ENCODE measurements around the gene DAND5.

DAND5 gene

DNA sequence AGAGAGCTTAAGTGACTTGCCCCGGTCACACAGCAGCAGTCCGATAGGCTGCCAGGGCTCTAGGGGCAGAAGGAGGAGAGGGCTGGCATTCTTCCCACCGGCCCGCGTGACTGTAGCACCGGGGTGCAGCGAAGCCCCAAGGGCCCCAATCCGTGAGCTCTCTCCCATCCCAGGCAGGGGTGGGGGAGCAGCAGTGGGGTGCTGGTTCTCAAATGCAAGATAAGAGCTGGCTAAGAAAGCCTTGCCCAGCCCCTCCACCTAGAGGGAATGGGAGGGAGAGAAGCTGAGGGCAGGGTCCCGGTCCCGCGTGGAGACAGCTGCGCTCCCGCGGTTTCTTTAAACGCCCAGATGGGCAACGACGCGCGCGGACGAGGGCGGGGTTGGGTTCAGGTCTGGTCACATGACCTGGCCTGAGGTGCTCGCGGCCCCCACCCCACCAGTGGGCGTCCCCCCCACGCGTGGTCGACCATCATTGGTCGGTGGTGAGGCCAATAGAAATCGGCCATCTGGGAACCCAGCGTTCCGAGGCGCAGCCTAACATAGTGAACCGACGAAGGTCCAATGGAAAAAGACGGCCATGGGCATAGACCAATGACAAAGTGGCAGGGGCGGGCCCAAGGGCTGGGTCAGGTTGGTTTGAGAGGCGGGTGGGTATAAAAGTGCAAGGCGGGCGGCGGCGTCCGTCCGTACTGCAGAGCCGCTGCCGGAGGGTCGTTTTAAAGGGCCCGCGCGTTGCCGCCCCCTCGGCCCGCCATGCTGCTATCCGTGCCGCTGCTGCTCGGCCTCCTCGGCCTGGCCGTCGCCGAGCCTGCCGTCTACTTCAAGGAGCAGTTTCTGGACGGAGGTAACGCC lies 31.2 kb upstream of the DAND5 start, which contains the start of gene CALR:
Gene CALR, plus strand, starts transcription at position 683 of the 852 bp plus-strand sequence. Its CDS starts 71 bp downstream, at position 754.
- Histone ChIP-seq H3K9ac (ENCODE audit: low read length) (peak within 1 kb of the TSS; percentile 71), H3K9me3 (ENCODE audit: low read length) (no peaks in the 10 kb centered on the region), H3K4me3 (ENCODE audit: low read depth in 1 of 2, low read length in 2 of 2) (peak within 1 kb of the TSS; percentile 79 to 99), H3K27ac (ENCODE audit: low read depth, low read length) (peak within 1 kb of the TSS; percentile 99), H3K4me1 (ENCODE audit: insufficient read depth, low read length) (peaks cover 39% of the 10 kb centered on the region), H3K36me3 (ENCODE audit: insufficient read depth, low read length) (peaks cover 35% of the 10 kb centered on the region), H3K27me3 (ENCODE audit: control insufficient read depth in 1 of 2, insufficient read depth in 2 of 2, low read length in 2 of 2) (no peaks in the 10 kb centered on the region)

DNA sequence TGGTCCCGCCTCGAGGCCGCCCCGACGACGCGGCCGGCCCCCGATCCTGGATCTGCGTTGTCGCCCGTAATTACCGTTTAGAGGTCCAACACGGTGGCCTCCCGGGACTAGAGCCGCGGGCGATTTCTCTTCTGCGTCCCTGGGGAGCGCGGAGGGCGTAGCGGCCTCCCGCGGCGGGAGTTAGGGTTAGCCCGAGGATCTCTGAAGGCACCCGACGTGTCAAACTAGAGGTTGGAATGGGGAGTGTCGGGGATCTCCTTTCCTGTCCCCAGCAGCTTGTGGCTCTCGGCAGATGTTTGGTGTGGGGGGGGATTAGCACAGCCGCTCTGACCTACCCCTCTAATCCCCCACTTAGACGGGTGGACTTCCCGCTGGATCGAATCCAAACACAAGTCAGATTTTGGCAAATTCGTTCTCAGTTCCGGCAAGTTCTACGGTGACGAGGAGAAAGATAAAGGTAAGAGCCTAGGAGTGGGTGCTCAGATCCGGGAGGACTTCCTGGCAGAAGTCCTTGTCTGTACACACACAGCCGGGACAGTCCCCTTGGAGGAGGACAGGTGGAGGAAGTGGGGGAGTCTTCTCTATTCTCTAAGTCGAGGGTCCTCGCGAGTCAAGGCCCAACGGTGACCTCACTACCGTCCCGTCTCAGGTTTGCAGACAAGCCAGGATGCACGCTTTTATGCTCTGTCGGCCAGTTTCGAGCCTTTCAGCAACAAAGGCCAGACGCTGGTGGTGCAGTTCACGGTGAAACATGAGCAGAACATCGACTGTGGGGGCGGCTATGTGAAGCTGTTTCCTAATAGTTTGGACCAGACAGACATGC lies 30.4 kb upstream of the DAND5 start:
- H3K9me3 ChIP-seq (ENCODE audit: low read length): no peaks in the 10 kb centered on the region
- peak overlapping the region; percentile 71 for H3K9ac ChIP-seq (ENCODE audit: low read length)
- H3K4me1 ChIP-seq (ENCODE audit: insufficient read depth, low read length): peaks cover 43% of the 10 kb centered on the region
- H3K4me3 ChIP-seq (ENCODE audit: low read depth in 1 of 2, low read length in 2 of 2): peak overlapping the region; percentile 79 to 99
- no peaks in the 10 kb centered on the region for H3K27me3 ChIP-seq (ENCODE audit: control insufficient read depth in 1 of 2, insufficient read depth in 2 of 2, low read length in 2 of 2)
- H3K27ac ChIP-seq (ENCODE audit: low read depth, low read length): peak overlapping the region; percentile 99
- peaks cover 42% of the 10 kb centered on the region for H3K36me3 ChIP-seq (ENCODE audit: insufficient read depth, low read length)

DNA sequence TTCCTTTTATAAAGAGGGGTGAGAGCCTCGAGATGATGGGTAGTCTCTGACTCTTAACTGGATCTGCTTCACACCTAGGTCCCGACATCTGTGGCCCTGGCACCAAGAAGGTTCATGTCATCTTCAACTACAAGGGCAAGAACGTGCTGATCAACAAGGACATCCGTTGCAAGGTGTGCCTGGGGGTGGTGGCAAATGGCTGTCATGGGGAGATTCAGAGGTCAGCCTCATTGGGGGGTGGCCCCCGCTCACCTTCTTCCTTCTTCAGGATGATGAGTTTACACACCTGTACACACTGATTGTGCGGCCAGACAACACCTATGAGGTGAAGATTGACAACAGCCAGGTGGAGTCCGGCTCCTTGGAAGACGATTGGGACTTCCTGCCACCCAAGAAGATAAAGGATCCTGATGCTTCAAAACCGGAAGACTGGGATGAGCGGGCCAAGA lies 29.4 kb upstream of the DAND5 start:
- Histone ChIP-seq H3K9me3 (ENCODE audit: low read length) (no peaks in the 10 kb centered on the region), H3K27ac (ENCODE audit: low read depth, low read length) (no peak overlapping the region), H3K4me1 (ENCODE audit: insufficient read depth, low read length) (peaks cover 42% of the 10 kb centered on the region), H3K27me3 (ENCODE audit: control insufficient read depth in 1 of 2, insufficient read depth in 2 of 2, low read length in 2 of 2) (no peaks in the 10 kb centered on the region), H3K9ac (ENCODE audit: low read length) (peak overlapping the region; percentile 71), H3K4me3 (ENCODE audit: low read depth in 1 of 2, low read length in 2 of 2) (peak overlapping the region in 1 of 2 donors; percentile 79), H3K36me3 (ENCODE audit: insufficient read depth, low read length) (peaks cover 48% of the 10 kb centered on the region)

DNA sequence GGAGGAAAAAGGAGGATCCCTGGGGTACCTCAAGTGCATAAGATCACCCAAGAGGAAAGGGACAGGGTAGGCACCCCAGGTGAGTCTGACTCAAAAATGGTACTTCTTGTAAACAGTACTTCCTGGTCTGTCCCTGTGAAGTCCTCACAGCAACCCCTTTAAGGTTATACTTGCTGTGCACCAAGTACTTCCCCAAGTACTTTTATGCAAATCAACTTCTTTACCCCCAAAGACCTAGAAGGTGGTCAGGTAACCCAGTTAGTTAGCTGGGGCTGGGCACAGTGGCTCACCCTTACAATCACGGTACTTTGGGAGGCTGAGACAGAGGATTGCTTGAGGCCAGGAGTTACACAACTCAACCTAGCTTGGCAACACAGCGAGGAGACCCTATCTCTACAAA lies 28.5 kb upstream of the DAND5 start:
- Histone ChIP-seq H3K27me3 (ENCODE audit: control insufficient read depth in 1 of 2, insufficient read depth in 2 of 2, low read length in 2 of 2) (no peaks in the 10 kb centered on the region), H3K9ac (ENCODE audit: low read length) (no peak overlapping the region), H3K4me1 (ENCODE audit: insufficient read depth, low read length) (peaks cover 42% of the 10 kb centered on the region), H3K4me3 (ENCODE audit: low read depth in 1 of 2, low read length in 2 of 2) (peak overlapping the region in 1 of 2 donors; percentile 79), H3K27ac (ENCODE audit: low read depth, low read length) (no peak overlapping the region), H3K36me3 (ENCODE audit: insufficient read depth, low read length) (peaks cover 50% of the 10 kb centered on the region), H3K9me3 (ENCODE audit: low read length) (no peaks in the 10 kb centered on the region)

DNA sequence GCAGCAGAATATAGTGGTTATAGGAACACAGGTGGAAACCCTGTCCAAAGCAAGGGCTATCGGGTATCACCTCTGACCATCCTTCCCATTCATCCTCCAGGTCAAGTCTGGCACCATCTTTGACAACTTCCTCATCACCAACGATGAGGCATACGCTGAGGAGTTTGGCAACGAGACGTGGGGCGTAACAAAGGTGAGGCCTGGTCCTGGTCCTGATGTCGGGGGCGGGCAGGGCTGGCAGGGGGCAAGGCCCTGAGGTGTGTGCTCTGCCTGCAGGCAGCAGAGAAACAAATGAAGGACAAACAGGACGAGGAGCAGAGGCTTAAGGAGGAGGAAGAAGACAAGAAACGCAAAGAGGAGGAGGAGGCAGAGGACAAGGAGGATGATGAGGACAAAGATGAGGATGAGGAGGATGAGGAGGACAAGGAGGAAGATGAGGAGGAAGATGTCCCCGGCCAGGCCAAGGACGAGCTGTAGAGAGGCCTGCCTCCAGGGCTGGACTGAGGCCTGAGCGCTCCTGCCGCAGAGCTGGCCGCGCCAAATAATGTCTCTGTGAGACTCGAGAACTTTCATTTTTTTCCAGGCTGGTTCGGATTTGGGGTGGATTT lies 25.8 kb upstream of the DAND5 start:
- Histone ChIP-seq H3K4me3 (ENCODE audit: low read depth in 1 of 2, low read length in 2 of 2) (no peak overlapping the region), H3K27ac (ENCODE audit: low read depth, low read length) (no peak overlapping the region), H3K36me3 (ENCODE audit: insufficient read depth, low read length) (peaks cover 62% of the 10 kb centered on the region), H3K9ac (ENCODE audit: low read length) (no peak overlapping the region), H3K4me1 (ENCODE audit: insufficient read depth, low read length) (peaks cover 51% of the 10 kb centered on the region), H3K9me3 (ENCODE audit: low read length) (no peaks in the 10 kb centered on the region), H3K27me3 (ENCODE audit: control insufficient read depth in 1 of 2, insufficient read depth in 2 of 2, low read length in 2 of 2) (no peaks in the 10 kb centered on the region)

DNA sequence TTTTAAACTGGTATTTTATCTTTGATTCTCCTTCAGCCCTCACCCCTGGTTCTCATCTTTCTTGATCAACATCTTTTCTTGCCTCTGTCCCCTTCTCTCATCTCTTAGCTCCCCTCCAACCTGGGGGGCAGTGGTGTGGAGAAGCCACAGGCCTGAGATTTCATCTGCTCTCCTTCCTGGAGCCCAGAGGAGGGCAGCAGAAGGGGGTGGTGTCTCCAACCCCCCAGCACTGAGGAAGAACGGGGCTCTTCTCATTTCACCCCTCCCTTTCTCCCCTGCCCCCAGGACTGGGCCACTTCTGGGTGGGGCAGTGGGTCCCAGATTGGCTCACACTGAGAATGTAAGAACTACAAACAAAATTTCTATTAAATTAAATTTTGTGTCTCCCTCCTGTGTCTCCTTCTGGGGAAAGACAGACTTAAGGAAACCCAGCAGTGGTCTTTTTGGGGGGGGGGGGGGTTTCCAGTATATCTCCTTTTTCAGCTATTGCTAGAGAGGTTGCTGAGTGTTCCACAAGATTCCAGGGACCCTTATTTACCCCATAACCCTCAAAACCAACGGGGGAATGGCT lies 25.2 kb upstream of the DAND5 start:
- peaks cover 51% of the 10 kb centered on the region for H3K4me1 ChIP-seq (ENCODE audit: insufficient read depth, low read length)
- H3K36me3 ChIP-seq (ENCODE audit: insufficient read depth, low read length): peaks cover 69% of the 10 kb centered on the region

DNA sequence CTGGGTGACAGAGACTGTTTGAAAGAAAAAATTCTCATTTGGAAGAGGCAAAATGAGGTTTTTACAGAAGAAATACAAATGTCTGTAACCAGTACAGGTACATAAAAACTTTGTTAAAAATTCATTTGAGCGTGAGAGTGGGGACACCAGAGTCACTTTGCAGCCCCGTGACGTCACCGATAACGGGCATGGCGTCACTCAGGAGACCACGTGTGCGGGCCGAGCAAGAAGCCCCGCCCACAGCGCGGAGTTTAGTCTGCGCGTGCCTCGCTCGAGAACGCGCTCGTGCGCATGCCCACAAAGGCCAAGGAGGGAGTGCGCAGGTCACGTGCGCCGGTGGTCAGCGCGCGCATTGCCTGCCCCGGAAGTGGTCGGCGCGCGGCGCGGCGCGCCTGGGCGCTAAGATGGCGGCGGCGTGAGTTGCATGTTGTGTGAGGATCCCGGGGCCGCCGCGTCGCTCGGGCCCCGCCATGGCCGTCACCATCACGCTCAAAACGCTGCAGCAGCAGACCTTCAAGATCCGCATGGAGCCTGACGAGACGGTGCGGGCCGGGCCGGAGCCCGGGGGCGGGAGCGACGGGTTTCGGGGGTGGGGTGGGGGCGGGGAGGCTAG lies 23.8 kb upstream of the DAND5 start, which contains the start of gene RAD23A:
Gene RAD23A, plus strand, starts transcription at position 384 of the 613 bp plus-strand sequence. Its CDS starts 87 bp downstream, at position 471.
- Histone ChIP-seq H3K27me3 (ENCODE audit: control insufficient read depth in 1 of 2, insufficient read depth in 2 of 2, low read length in 2 of 2) (no peaks in the 10 kb centered on the region), H3K9me3 (ENCODE audit: low read length) (no peaks in the 10 kb centered on the region), H3K27ac (ENCODE audit: low read depth, low read length) (peak within 1 kb of the TSS; percentile 88), H3K4me1 (ENCODE audit: insufficient read depth, low read length) (peaks cover 38% of the 10 kb centered on the region), H3K9ac (ENCODE audit: low read length) (peak within 1 kb of the TSS; percentile 81), H3K36me3 (ENCODE audit: insufficient read depth, low read length) (peaks cover 71% of the 10 kb centered on the region), H3K4me3 (ENCODE audit: low read depth in 1 of 2, low read length in 2 of 2) (peak within 1 kb of the TSS; percentile 50 to 99)

More for the DNA sequence above, 25.2 kb upstream of the DAND5 start:
- no peaks in the 10 kb centered on the region for H3K9me3 ChIP-seq (ENCODE audit: low read length)
- no peak overlapping the region for H3K9ac ChIP-seq (ENCODE audit: low read length)
- peak overlapping the region; percentile 34 for H3K27ac ChIP-seq (ENCODE audit: low read depth, low read length)
- H3K27me3 ChIP-seq (ENCODE audit: control insufficient read depth in 1 of 2, insufficient read depth in 2 of 2, low read length in 2 of 2): no peaks in the 10 kb centered on the region
- H3K4me3 ChIP-seq (ENCODE audit: low read depth in 1 of 2, low read length in 2 of 2): no peak overlapping the region

DNA sequence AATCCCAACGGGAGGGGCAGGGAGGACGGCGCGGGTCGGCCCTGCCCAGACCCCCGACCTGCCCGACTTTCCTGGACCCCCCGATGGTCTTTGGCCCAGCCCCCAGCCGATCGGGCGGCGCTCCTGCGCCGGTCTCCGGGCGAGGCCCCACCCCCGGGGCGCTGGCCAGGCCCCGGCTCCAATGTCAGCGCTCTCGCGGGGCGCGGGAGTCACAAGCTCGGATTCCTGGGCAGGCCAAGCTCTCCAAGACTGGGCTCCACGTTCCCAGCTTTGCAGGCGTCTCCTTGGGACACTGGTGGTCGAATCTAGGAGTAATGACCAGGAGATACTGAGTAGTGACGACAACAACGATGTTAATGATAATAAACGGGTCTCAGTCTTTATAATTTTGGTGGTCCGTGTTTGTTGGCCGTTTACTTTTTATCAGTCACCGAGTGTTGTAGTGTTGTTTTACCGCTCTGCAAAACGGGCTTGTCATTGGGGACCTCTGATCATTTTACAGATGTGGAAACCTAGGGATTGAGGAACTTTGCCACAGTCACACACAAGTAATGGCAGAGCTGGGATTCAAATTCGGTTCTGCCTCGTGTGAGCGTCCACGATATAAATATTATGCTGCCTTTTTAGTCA lies 23.2 kb upstream of the DAND5 start:
- Histone ChIP-seq H3K9ac (ENCODE audit: low read length) (peak overlapping the region; percentile 81), H3K4me1 (ENCODE audit: insufficient read depth, low read length) (peaks cover 32% of the 10 kb centered on the region), H3K36me3 (ENCODE audit: insufficient read depth, low read length) (peaks cover 65% of the 10 kb centered on the region), H3K4me3 (ENCODE audit: low read depth in 1 of 2, low read length in 2 of 2) (peak overlapping the region; percentile 50 to 99), H3K9me3 (ENCODE audit: low read length) (no peaks in the 10 kb centered on the region), H3K27ac (ENCODE audit: low read depth, low read length) (peak overlapping the region; percentile 88), H3K27me3 (ENCODE audit: control insufficient read depth in 1 of 2, insufficient read depth in 2 of 2, low read length in 2 of 2) (no peaks in the 10 kb centered on the region)

DNA sequence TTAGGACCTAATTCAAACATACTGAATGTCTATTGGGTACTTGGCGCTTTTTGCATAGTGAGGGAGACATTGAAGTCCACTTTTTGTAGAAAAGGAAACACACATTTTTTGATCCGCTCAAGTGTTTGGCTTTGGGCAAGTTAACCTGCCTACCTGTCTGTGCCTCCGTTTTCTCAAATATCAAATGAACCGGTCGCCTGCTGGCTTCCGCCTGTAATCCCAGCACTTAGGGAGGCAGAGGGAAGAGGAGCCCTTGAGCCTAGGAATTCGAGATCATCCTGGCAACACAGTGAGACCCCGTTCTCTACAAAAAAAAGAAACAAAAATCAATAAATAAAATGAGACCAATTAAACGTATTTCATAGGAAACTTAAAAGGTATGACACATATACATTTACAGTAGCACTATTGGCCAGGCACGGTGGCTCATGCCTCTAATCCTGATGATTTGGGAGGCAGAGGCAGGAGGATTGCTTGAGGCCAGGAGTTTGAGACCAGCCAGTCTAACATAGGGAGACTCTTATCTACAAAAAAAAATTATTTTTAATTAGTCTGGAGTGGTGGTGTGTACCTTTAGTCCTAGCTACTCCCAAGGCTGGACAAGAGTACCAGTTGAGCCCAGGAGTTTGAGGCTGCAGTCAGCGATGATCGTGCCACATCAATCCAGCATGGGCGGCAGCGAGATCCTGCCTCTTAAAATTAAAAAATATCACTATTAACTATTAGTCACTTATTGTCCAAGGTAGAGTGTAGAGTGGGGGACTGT lies 22.5 kb upstream of the DAND5 start:
- H3K27me3 ChIP-seq (ENCODE audit: control insufficient read depth in 1 of 2, insufficient read depth in 2 of 2, low read length in 2 of 2): no peaks in the 10 kb centered on the region
- H3K9ac ChIP-seq (ENCODE audit: low read length): peak overlapping the region; percentile 81
- H3K9me3 ChIP-seq (ENCODE audit: low read length): no peaks in the 10 kb centered on the region
- H3K4me1 ChIP-seq (ENCODE audit: insufficient read depth, low read length): peaks cover 32% of the 10 kb centered on the region
- peaks cover 61% of the 10 kb centered on the region for H3K36me3 ChIP-seq (ENCODE audit: insufficient read depth, low read length)
- peak overlapping the region; percentile 50 to 99 for H3K4me3 ChIP-seq (ENCODE audit: low read depth in 1 of 2, low read length in 2 of 2)
- peak overlapping the region; percentile 88 for H3K27ac ChIP-seq (ENCODE audit: low read depth, low read length)

Measured in muscle layer of colon (tissue), 2 donors.